HepG2 (cell line): ENCODE results near the gene NHSL1. TPM values are rescaled to one million over a fixed set of nuclear protein-coding genes. Genes with fewer than 3 reads are reported as not detected.

Experiments
- ARID3A ChIP-seq: IDR thresholded peaks from 2 replicates; pipeline ENCODE4 v1.6.1; 2012; ENCODE audit warnings: low read depth, low read length, improper control_type of control experiment
- ARID4A ChIP-seq: sonication (generic); formaldehyde crosslinking; IDR thresholded peaks from 2 replicates; pipeline ENCODE4 v1.5.0; 2020; ENCODE audit warnings: mild to moderate bottlenecking, missing genetic modification reagents, borderline replicate concordance
- ATF4 ChIP-seq, 2 experiments: fragments of 450-650 bp in 1 of 2; sonication (generic) in 1 of 2; formaldehyde crosslinking; IDR thresholded peaks; 2 replicates each; pipeline versions ENCODE4 v1.5.0 to v1.8.0; 2020 to 2022; ENCODE audit warnings: mild to moderate bottlenecking in 1 of 2, missing genetic modification reagents in 1 of 2
- BRCA1 ChIP-seq: sonication (generic); formaldehyde crosslinking; IDR thresholded peaks from 2 replicates; pipeline ENCODE4 v1.4.0; 2020; ENCODE audit warnings: missing genetic modification reagents
- CSRNP2 ChIP-seq: sonication (generic); formaldehyde crosslinking; conservative IDR thresholded peaks from 2 replicates; pipeline ENCODE4 v1.8.0; 2022; ENCODE audit warnings: low read depth, missing genetic modification reagents
- HIC2 ChIP-seq: sonication (generic); formaldehyde crosslinking; IDR thresholded peaks from 2 replicates; pipeline ENCODE4 v1.9.0; 2022; ENCODE audit warnings: low read depth, missing genetic modification reagents
- JUNB ChIP-seq: sonication (generic); formaldehyde crosslinking; IDR thresholded peaks from 2 replicates; pipeline ENCODE4 v1.8.0; 2022; ENCODE audit warnings: missing genetic modification reagents, mild to moderate bottlenecking, borderline replicate concordance
- POLR2G ChIP-seq: fragments of 200-400 bp; formaldehyde crosslinking; IDR thresholded peaks from 2 replicates; pipeline ENCODE4 v1.6.1; 2018; ENCODE audit warnings: mild to moderate bottlenecking, low read depth, low read length, moderate library complexity
- RORA ChIP-seq: sonication (generic); formaldehyde crosslinking; IDR thresholded peaks from 2 replicates; pipeline ENCODE4 v1.5.0; 2020; ENCODE audit warnings: mild to moderate bottlenecking, missing genetic modification reagents, moderate library complexity
- TFE3 ChIP-seq: IDR thresholded peaks from 2 replicates; pipeline ENCODE4 v1.6.1; 2016
- TMF1 ChIP-seq: sonication (generic); formaldehyde crosslinking; IDR thresholded peaks from 2 replicates; pipeline ENCODE4 v1.8.1; 2022; ENCODE audit warnings: low read depth, missing genetic modification reagents
- ZFYVE20 ChIP-seq: sonication (generic); formaldehyde crosslinking; IDR thresholded peaks from 2 replicates; pipeline ENCODE4 v1.8.0; 2023; ENCODE audit warnings: low read depth, mild to moderate bottlenecking, moderate library complexity, missing genetic modification reagents, borderline replicate concordance
- ZNF234 ChIP-seq: sonication (generic); formaldehyde crosslinking; conservative IDR thresholded peaks from 2 replicates; pipeline ENCODE4 v1.5.1; 2020; ENCODE audit warnings: mild to moderate bottlenecking, missing genetic modification reagents
- ZNF598 ChIP-seq: sonication (generic); formaldehyde crosslinking; IDR thresholded peaks from 2 replicates; pipeline ENCODE4 v1.5.1; 2020; ENCODE audit warnings: mild to moderate bottlenecking, missing genetic modification reagents, borderline replicate concordance
- ZNF674 ChIP-seq: sonication (generic); formaldehyde crosslinking; IDR thresholded peaks from 2 replicates; pipeline ENCODE4 v1.5.0; 2020; ENCODE audit warnings: low read depth, mild to moderate bottlenecking, missing genetic modification reagents
- polyA plus RNA-seq, 8 experiments: library from polyadenylated mRNA; depleted of rRNA in 3 of 8; stranded (reverse) in 7 of 8; unstranded in 1 of 8; fragments of >200 nt; fragmentation: Illumina TruSeq in 4 of 8; extraction: Trizol in 4 of 8; gene quantifications; 2 replicates each; pipeline versions ENCODE4 v1.2.1 to v1.2.3, GENCODE V29; 2011 to 2016; ENCODE audit warnings: low read depth in 4 of 8, missing spikeins in 1 of 8, mixed read lengths in 1 of 8; ENCODE audit not compliant: insufficient read depth in 1 of 8
- total RNA-seq, 5 experiments: library from RNA; depleted of rRNA; stranded (reverse); fragments of >200 nt; fragmentation: Illumina TruSeq; extraction: Trizol; gene quantifications; 2 replicates each; pipeline ENCODE4 v1.2.3, GENCODE V29; 2016; ENCODE audit warnings: low read depth in 1 of 5

NHSL1 gene
- total and polyA plus RNA-seq, 2 of the 13 experiments (the other 11 are each of a cell fraction or from before 2014, with no cell fraction given) = 24.9 to 53.6 TPM

- TF ChIP-seq ARID4A (no peak), ATF4 (CRISPR knock-in tag; IDR thresholded peaks at IDR 0.05) (peak in 1 of 2 experiments; percentile 36; a peak in 1 of 4 replicates), ZFYVE20 (CRISPR knock-in tag) (no peak), ZNF598 (no peak), HIC2 (CRISPR knock-in tag) (no peak), ZNF234 (CRISPR knock-in tag) (no peak), POLR2G (no peak), TFE3 (CRISPR knock-in tag) (no peak), ARID3A (no peak), JUNB (CRISPR knock-in tag) (peak; percentile 52; the same call in 1 of the 2 replicates), BRCA1 (CRISPR knock-in tag) (no peak), TMF1 (no peak), RORA (CRISPR knock-in tag) (no peak), ZNF674 (CRISPR knock-in tag) (no peak), CSRNP2 (CRISPR knock-in tag) (no peak)
Observed at GRCh38 chr6:138504764-138505689, 5.7 kb upstream of the NHSL1 start (continued).
